Activated CD8-positive, alpha-beta memory T cell treated with anti-CD3 and anti-CD28 coated beads, Interleukin-2, amount 10 ng/mL, durations not matched to agents 7 days and 5 days (primary cell): Measurements from ENCODE around the gene PAWR. TPM values are rescaled to one million over a fixed set of nuclear protein-coding genes. Genes with fewer than 3 reads are reported as not detected.
"Not testable (repeated sequence)": the region's sequence is repeated elsewhere in the genome, so short reads cannot be mapped to it uniquely, and the experiment has no call there.

Experiments
- ATAC-seq: fragments of 150-1000 bp; cut with Tn5 transposase; one replicate; pipeline ENCODE4 v1.10.0; 2021; ENCODE audit warnings: moderate library complexity
- CTCF ChIA-PET: fragments of 350-600 bp; sonication (Branson Sonifier 250); formaldehyde crosslinking; loops from one replicate; lab custom pipeline; 2021; ENCODE audit warnings: antibody characterized with exemption; lab: Charles Lee
- DNase-seq: peaks from one replicate; pipeline ENCODE4 v3.0.0-alpha.2; 2020
- H3K27ac Mint-ChIP-seq: one replicate; pipeline ENCODE4 v1.8.0; 2021; ENCODE audit warnings: mild to moderate bottlenecking, mixed read lengths
- H3K27me3 Mint-ChIP-seq: one replicate; pipeline ENCODE4 v1.8.0; 2021; ENCODE audit warnings: mixed read lengths
- H3K36me3 Mint-ChIP-seq: one replicate; pipeline ENCODE4 v1.8.0; 2021; ENCODE audit warnings: mild to moderate bottlenecking, mixed read lengths
- H3K4me1 Mint-ChIP-seq: one replicate; pipeline ENCODE4 v1.8.0; 2021; ENCODE audit warnings: mixed read lengths
- H3K4me3 Mint-ChIP-seq: one replicate; pipeline ENCODE4 v1.8.0; 2021; ENCODE audit warnings: mild to moderate bottlenecking, moderate library complexity, mixed read lengths
- H3K9me3 Mint-ChIP-seq: one replicate; pipeline ENCODE4 v1.8.0; 2022; ENCODE audit warnings: low read depth, mixed read lengths
- total RNA-seq, 2 experiments: library from RNA; stranded (reverse); gene quantifications; one replicate each; pipeline ENCODE4 v1.2.3, GENCODE V29; 2021

Gene PAWR
- total RNA-seq, 2 experiments from 2014 or later: 3.0 to 5.2 TPM

DNA sequence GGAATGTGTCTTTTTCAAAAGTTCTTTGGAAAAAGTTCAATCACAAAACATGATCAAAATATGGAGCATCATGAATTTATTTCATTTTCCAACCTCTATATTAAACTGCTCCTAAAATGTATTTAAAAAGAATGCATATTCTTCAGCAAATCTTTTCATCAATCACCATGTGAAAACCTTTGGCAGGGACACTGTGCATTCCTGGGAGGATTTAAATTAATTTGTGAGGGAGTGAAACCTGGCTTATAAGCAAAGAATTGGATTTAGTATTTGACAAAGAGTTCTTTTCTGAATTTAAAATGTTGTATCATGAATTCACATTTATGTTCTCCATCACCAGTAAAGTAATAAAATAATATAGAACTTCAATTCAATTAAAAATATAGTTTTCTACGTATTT lies 38.2 kb downstream of the PAWR start:
- H3K4me1 Mint-ChIP-seq: no peaks in the 10 kb centered on the region
- ATAC-seq (no peak), DNase-seq (no peak)
- CTCF ChIA-PET: no interaction called here
- H3K9me3 Mint-ChIP-seq: no peaks in the 10 kb centered on the region
- H3K27ac Mint-ChIP-seq: no peak overlapping the region
- H3K27me3 Mint-ChIP-seq: no peaks in the 10 kb centered on the region
- no peaks in the 10 kb centered on the region for H3K36me3 Mint-ChIP-seq
- no peak overlapping the region for H3K4me3 Mint-ChIP-seq

GRCh38 chr12:79650440-79650839 lies 40.3 kb downstream of the PAWR start:
- DNase-seq (no peak), ATAC-seq (no peak)
- no peak overlapping the region for H3K27ac Mint-ChIP-seq
- H3K27me3 Mint-ChIP-seq: no peaks in the 10 kb centered on the region
- no peaks in the 10 kb centered on the region for H3K4me1 Mint-ChIP-seq
- no peaks in the 10 kb centered on the region for H3K36me3 Mint-ChIP-seq
- no peaks in the 10 kb centered on the region for H3K9me3 Mint-ChIP-seq
- H3K4me3 Mint-ChIP-seq: no peak overlapping the region
- CTCF ChIA-PET: no interaction called here

DNA sequence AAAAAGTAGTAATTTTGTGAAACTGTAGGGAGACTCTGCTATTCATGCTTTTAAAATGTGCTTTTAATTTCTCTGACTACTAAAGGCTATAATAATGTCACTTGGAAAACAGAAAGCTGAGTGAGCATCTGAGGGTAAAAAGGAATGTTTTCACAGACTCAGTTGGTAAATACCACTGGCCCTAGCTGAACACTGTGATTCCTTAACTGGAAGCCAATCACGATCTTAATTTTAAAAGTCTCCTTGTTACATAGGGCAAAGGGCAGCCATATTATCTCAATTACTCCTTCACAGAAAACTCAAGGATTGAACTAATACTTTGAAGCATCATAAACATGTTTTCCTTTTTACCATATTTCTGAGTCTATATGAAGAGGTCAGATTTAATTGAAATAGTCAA lies 41.9 kb downstream of the PAWR start:
- H3K4me3 Mint-ChIP-seq: no peak overlapping the region

DNA sequence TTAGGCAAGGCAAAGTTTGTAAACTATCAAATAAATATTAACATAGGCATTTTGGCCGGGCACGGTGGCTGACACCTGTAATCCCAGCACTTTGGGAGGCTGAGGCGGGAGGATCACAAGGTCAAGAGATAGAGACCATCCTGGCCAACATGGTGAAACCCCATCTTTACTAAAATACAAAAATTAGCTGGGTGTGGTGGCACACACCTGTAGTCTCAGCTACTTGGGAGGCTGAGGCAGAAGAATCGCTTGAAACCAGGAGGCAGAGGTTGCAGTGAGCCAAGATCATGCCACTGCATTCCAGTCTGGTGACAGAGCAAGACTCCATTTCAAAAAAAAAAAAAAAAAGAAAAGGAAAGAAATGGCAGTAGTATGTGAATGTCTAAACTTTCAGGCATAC lies 43.9 kb downstream of the PAWR start:
- ATAC-seq, H3K4me1 Mint-ChIP-seq, CTCF ChIA-PET, DNase-seq, H3K9me3 Mint-ChIP-seq, H3K27ac Mint-ChIP-seq, H3K27me3 Mint-ChIP-seq, H3K36me3 Mint-ChIP-seq, H3K4me3 Mint-ChIP-seq: not testable (repeated sequence)

More for the DNA sequence above, 41.9 kb downstream of the PAWR start:
- no peaks in the 10 kb centered on the region for H3K27me3 Mint-ChIP-seq
- CTCF ChIA-PET: no interaction called here
- no peaks in the 10 kb centered on the region for H3K4me1 Mint-ChIP-seq
- H3K27ac Mint-ChIP-seq: no peak overlapping the region
- ATAC-seq: no peak
- DNase-seq: no peak
- H3K36me3 Mint-ChIP-seq: no peaks in the 10 kb centered on the region
- no peaks in the 10 kb centered on the region for H3K9me3 Mint-ChIP-seq

- no peak overlapping the region for H3K4me3 Mint-ChIP-seq
- DNase-seq (no peak), ATAC-seq (no peak)
- H3K9me3 Mint-ChIP-seq: no peaks in the 10 kb centered on the region
- no peaks in the 10 kb centered on the region for H3K27me3 Mint-ChIP-seq
- H3K27ac Mint-ChIP-seq: no peak overlapping the region
- no peaks in the 10 kb centered on the region for H3K4me1 Mint-ChIP-seq
- no peaks in the 10 kb centered on the region for H3K36me3 Mint-ChIP-seq
- CTCF ChIA-PET: no interaction called here
Observed at GRCh38 chr12:79645235-79645630, 45.5 kb downstream of the PAWR start.

- Mint-ChIP-seq H3K27ac (no peak overlapping the region), H3K9me3 (no peaks in the 10 kb centered on the region), H3K36me3 (no peaks in the 10 kb centered on the region), H3K4me1 (no peaks in the 10 kb centered on the region), H3K27me3 (no peaks in the 10 kb centered on the region), H3K4me3 (no peak overlapping the region)
- ATAC-seq (no peak), DNase-seq (no peak)
- CTCF ChIA-PET: no interaction called here
Observed at GRCh38 chr12:79644274-79645234, 46.2 kb downstream of the PAWR start.

- Mint-ChIP-seq H3K27ac (no peak overlapping the region), H3K9me3 (no peaks in the 10 kb centered on the region), H3K27me3 (no peaks in the 10 kb centered on the region), H3K4me3 (no peak overlapping the region), H3K36me3 (no peaks in the 10 kb centered on the region), H3K4me1 (no peaks in the 10 kb centered on the region)
- CTCF ChIA-PET: interaction anchor here (0.7 kb wide), 1 partner anchor 18 kb away, joined by 3 read pairs; no protein-coding TSS in a partner anchor
- no peak for DNase-seq
- no peak for ATAC-seq
Observed at GRCh38 chr12:79643821-79644220, 46.9 kb downstream of the PAWR start.

- no peak for DNase-seq
- Mint-ChIP-seq H3K27me3 (no peaks in the 10 kb centered on the region), H3K9me3 (no peaks in the 10 kb centered on the region), H3K36me3 (no peaks in the 10 kb centered on the region), H3K4me1 (no peaks in the 10 kb centered on the region), H3K4me3 (no peak overlapping the region), H3K27ac (no peak overlapping the region)
- no peak for ATAC-seq
- CTCF ChIA-PET: no interaction called here
Observed at GRCh38 chr12:79638490-79638889, 52.3 kb downstream of the PAWR start.

GRCh38 chr12:79637093-79637492 lies 53.7 kb downstream of the PAWR start:
- H3K4me1 Mint-ChIP-seq: no peaks in the 10 kb centered on the region
- DNase-seq (no peak), ATAC-seq (no peak)
- H3K36me3 Mint-ChIP-seq: no peaks in the 10 kb centered on the region
- H3K27me3 Mint-ChIP-seq: no peaks in the 10 kb centered on the region
- no peak overlapping the region for H3K27ac Mint-ChIP-seq
- H3K4me3 Mint-ChIP-seq: no peak overlapping the region
- H3K9me3 Mint-ChIP-seq: no peaks in the 10 kb centered on the region
- CTCF ChIA-PET: no interaction called here

GRCh38 chr12:79635676-79636075 lies 55.1 kb downstream of the PAWR start:
- ATAC-seq (no peak), DNase-seq (no peak)
- Mint-ChIP-seq H3K4me1 (no peaks in the 10 kb centered on the region), H3K27me3 (no peaks in the 10 kb centered on the region), H3K9me3 (no peaks in the 10 kb centered on the region), H3K27ac (no peak overlapping the region), H3K36me3 (no peaks in the 10 kb centered on the region), H3K4me3 (no peak overlapping the region)
- CTCF ChIA-PET: no interaction called here

DNA sequence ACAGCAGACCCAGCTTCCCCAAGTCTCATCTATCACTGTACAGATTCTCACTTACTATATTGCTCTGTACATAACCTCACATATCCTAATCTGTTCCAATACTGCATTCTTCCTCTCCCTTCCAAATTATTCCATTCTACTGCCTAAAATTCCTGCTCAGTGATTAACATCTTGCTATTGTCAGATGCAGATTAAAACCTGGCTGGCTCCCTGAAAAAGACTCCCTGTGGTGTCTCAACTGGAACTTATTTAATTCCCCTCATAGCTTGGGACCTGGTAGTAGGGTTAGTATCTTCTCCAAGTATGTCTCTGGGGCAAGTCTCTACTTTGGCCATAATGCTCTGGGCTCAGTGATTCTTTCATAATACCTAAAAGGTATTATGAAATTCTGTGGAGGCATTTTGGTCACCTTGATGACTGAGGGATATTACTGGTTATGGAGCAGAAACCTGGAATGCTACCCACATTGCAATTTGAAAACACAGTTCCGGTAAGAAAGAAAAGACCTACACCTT lies 55.8 kb downstream of the PAWR start:
- Mint-ChIP-seq H3K4me1 (no peaks in the 10 kb centered on the region), H3K9me3 (no peaks in the 10 kb centered on the region), H3K4me3 (no peak overlapping the region), H3K27ac (no peak overlapping the region), H3K36me3 (no peaks in the 10 kb centered on the region), H3K27me3 (no peaks in the 10 kb centered on the region)
- DNase-seq (no peak), ATAC-seq (no peak)
- CTCF ChIA-PET: no interaction called here

DNA sequence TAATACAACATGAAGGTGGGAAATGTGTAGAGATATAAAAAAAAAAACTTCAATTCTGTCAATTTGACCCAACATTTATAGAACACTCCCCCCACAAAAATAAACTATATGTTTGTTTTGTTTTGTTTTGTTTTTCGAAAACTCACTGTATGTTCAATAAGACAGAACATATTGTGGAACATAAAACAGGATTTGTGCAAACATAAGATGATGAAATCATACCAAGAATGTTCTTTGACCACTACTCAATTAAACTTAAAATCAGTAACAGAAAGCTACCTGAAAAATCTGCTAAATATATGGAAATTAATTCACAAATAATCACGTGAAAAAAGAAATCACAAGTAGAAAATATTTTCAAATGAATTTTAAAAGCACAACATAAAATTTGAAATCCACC lies 61.2 kb downstream of the PAWR start:
- H3K4me1 Mint-ChIP-seq: no peaks in the 10 kb centered on the region

DNA sequence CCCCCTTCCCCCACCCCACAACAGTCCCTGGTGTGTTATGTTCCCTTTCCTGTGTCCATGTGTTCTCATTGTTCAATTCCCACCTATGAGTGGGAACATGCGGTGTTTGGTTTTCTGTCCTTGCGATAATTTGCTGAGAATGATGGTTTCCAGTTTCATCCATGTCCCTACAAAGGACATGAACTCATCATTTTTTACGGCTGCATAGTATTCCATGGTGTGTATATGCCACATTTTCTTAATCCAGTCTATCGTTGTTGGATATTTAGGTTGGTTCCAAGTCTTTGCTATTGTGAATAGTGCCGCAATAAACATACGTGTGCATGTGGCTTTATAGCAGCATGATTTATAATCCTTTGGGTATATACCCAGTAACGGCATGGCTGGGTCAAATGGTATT lies 64.0 kb downstream of the PAWR start:
- H3K27me3 Mint-ChIP-seq, DNase-seq, H3K4me1 Mint-ChIP-seq, ATAC-seq, H3K27ac Mint-ChIP-seq, H3K36me3 Mint-ChIP-seq, H3K4me3 Mint-ChIP-seq, H3K9me3 Mint-ChIP-seq, CTCF ChIA-PET: not testable (repeated sequence)

More for the DNA sequence above, 61.2 kb downstream of the PAWR start:
- no peak overlapping the region for H3K27ac Mint-ChIP-seq
- H3K36me3 Mint-ChIP-seq: no peaks in the 10 kb centered on the region
- H3K9me3 Mint-ChIP-seq: no peaks in the 10 kb centered on the region
- H3K4me3 Mint-ChIP-seq: no peak overlapping the region
- DNase-seq (no peak), ATAC-seq (no peak)
- CTCF ChIA-PET: no interaction called here
- no peaks in the 10 kb centered on the region for H3K27me3 Mint-ChIP-seq

GRCh38 chr12:79624378-79624777 lies 66.4 kb downstream of the PAWR start:
- ATAC-seq: no peak
- CTCF ChIA-PET: no interaction called here
- DNase-seq: no peak
- Mint-ChIP-seq H3K4me1 (no peaks in the 10 kb centered on the region), H3K9me3 (no peaks in the 10 kb centered on the region), H3K36me3 (no peaks in the 10 kb centered on the region), H3K4me3 (no peak overlapping the region), H3K27ac (no peak overlapping the region), H3K27me3 (no peaks in the 10 kb centered on the region)
